GM18951 (cell line): Measurements from ENCODE around the gene DTNB.

Source experiments
- POLR2A ChIP-seq: IDR thresholded peaks from 4 replicates; pipeline ENCODE4 v1.6.1; 2011; ENCODE audit warnings: mild to moderate bottlenecking; ENCODE audit not compliant: insufficient read length, insufficient read depth; ENCODE audit errors: extremely low read depth
- in situ Hi-C: fragments of 300-500 bp; cut with MboI; formaldehyde crosslinking; loops from one replicate; pipeline ENCODE4 v1.12.0; 2022; ENCODE audit warnings: low sequenced_read_pairs, mixed read lengths, inconsistent platforms; ENCODE audit not compliant: unreplicated experiment

Gene DTNB

DNA sequence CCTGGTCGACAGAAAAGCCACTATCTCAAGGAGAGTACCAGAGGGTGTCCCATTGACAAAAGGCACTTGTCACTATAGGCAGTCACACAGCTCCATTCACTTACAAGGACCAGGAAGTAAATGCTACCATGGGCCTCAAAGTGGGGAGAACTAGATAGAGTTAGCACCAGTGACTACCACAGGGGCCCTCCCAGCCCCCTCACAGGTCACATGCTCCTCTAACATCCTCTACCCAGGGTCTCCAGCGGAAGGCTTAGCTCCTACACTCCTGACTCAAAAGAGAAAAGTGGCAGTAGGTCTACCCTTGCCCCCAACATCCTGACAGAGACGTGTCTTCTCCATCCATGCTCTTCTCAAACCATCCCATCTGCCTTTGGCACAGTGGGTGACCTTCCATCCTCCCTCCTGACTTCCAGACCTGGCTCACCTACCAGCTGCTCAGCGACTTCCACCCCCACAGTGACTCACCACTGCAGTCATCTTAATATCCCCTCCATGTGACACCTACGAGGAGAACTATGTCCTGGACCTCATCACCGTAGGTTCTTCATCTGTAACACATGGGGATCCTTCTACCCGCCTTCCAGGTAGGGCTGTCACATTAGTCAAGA lies 326.1 kb downstream of the DTNB start:
- TF ChIP-seq POLR2A = no peak
- in situ Hi-C loops = no loop called here

DNA sequence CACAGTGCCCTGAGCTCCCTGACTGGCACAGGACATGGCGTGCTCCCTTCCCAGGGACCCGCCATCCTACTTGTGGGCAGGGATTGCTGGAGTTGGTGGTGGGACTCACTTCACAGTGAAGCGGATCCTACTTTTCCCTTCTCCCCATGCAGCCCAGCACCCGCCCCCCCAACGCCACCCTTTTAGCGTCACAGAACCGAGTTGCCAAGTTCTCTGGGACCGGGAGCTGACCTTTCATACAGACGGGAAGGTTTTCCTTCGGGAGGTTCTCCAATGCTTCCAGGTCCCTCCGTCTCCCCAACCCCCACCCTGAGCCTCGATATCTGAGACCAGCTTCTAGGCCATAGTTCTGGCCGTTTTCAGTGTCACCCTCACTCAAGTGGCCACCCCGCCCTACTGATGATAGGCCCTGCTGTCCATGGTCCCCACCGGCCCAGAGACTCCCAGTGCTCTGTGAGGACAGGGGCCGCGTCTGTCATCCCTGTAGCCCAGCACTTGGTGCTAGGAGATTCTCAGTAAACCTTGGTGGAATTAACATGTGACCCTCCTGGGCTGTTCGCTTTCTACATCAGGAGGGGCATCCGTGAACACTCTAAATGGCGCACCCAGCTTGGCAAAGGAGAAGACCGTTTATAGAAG lies 330.1 kb downstream of the DTNB start:
- TF ChIP-seq POLR2A = no peak
- in situ Hi-C loops = no loop called here

DNA sequence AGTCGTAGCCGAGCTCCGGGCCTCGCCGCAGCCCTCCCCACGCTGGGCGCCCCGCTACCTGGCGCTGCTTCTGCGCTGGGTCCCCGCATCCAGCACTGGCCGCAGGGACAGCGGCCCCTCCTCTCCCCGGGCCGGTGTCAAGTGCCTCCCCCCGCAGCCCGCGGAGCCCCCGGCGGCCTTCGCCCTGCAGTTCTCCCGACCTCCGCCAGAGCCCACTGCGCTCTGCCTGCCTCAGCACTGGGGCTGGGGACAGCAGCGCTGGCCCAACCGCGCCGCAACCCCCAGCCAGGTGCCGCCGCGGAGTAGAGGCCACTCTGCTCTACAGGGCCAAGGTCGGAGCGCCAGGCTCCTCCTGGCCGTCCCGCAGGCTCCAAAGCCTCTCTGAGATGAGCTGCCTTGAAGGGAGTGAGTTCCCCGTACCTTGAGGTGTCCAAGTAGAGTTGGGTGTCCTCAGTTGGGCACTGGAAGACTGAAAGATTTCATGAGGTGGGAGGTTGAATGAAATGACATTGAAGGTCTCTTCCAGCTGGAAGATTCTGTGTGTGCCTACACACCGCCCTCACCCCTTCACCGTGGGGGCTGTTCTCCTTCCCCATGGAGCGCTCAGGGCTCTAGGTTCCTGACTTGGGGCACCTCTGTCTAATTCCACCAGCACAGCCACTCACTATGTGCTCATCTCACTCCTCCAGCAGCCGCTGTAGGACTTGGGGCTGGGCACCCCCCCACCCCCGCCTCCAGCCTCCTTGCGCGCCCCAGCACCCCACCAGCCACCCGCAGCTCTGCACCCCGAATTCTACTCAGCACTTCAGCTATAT lies 330.8 kb downstream of the DTNB start:
- in situ Hi-C loops = no loop called here
- TF ChIP-seq POLR2A = peak; percentile 48

DNA sequence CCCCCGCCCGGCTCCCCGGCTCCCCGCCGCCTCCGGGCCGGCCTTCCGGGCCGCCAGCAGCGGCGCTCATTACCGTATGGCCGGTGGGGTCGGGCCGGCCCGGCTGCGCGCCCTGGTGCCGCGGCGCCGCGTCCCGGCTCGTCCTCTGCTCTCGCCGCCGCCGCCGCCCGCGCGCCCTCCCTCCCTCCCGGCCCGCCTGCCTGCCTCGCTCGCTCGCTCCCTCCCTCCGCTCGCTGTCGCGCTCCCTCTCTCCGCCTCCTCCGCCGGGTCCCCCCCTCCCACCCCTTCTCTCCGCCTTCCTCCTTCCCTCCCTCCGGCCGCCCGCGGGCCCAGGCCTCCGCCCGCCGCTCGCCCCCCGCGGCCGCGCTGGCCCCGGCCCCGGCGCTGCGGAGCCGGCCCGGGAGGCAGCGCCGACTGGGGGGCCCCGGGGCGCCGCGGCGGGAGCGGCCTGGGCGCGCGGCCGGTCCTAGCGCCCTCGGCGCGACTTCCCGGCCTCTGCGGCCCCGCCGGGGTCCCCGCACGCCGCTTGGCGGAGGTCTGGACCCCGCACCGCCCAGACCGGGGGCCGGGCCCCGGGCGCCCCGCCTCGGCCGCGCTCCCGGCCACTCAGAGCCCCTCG lies 331.5 kb downstream of the DTNB start, which contains the start of gene DNMT3A:
Gene DNMT3A, minus strand, starts transcription at position 173 of the 619 bp plus-strand sequence. CDS start 27,941 bp downstream, outside the sequence.
- in situ Hi-C loops = no loop called here
- peak; percentile 45 for TF ChIP-seq POLR2A

- TF ChIP-seq POLR2A = no peak
- in situ Hi-C loops = no loop called here
Observed at GRCh38 chr2:25341011-25341727, 332.2 kb downstream of the DTNB start.

GRCh38 chr2:25340181-25340921 lies 333.0 kb downstream of the DTNB start:
- in situ Hi-C loops = no loop called here
- no peak for TF ChIP-seq POLR2A

DNA sequence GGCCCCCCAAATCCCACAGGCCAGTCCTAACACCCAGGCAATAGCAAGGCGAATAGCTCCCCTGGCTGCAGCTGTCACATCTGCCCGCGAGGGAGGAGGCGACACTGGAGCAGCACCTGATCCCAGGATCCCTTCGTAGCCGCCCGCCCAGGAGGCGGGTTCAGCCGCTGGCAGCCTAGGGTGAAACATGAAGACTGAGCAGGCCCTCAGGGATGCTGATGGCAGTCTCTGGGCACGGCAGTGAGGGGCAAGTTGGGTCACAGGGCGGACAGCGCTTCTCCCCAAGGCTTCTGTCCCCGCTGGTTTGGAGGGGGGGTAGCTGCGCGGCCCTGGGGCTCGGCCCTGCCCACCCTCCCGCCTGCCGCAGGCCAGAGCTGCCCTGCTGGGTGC lies 333.6 kb downstream of the DTNB start:
- TF ChIP-seq POLR2A = no peak

GRCh38 chr2:25339211-25339674 lies 334.1 kb downstream of the DTNB start:
- TF ChIP-seq POLR2A = no peak
- in situ Hi-C loops = no loop called here

More for the DNA sequence above, 333.6 kb downstream of the DTNB start:
- in situ Hi-C loops = no loop called here

- in situ Hi-C loops = no loop called here
Observed at GRCh38 chr2:25338401-25338800, 335.0 kb downstream of the DTNB start.

GRCh38 chr2:25337891-25338290 lies 335.5 kb downstream of the DTNB start:
- TF ChIP-seq POLR2A = no peak
- in situ Hi-C loops = no loop called here

More at GRCh38 chr2:25338401-25338800, 335.0 kb downstream of the DTNB start:
- no peak for TF ChIP-seq POLR2A

GRCh38 chr2:25337276-25337675 lies 336.1 kb downstream of the DTNB start:
- in situ Hi-C loops = no loop called here
- TF ChIP-seq POLR2A = no peak

DNA sequence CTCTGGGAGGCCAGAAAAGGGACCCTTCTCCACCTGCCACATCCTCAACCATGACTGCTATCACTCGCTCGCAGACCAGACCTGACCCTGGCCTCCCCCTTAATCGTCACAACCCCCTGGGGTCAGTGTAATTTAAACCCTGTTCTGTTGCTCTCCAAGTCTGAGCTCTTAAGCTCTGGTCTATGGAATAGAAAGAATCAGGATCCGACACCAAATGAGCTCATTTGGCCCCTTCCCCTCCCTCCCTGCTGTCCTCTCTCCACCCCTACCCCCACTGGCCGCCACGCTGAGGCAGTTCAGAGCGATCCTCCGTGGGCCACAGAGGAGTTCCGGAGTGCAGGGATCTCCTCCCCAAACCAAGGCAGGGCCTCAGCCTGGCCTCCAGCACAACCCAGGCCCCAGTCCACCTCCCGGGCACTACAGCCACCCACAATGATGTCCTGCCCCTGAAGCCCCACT lies 337.0 kb downstream of the DTNB start:
- in situ Hi-C loops = no loop called here

DNA sequence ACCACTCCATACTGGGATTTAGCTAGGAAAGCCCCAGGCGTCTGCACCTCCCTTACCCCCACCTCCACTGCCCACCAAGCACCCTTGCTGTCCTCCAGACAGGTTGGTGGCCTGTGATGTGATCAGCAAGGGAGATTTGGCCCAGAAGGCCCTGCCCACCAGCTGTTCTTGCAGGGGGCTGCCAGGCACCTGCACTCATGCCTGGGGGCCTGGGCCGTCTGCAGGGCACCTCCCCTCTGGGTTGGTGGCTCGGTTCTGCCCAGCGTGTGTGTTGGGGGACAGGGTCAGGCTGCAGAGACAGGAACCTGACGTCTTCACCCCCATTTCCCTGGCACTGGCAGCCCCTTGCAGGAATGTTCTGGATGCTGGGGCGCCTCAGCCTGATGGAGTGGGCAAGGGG lies 337.4 kb downstream of the DTNB start:
- in situ Hi-C loops = no loop called here

More for the DNA sequence above, 337.0 kb downstream of the DTNB start:
- TF ChIP-seq POLR2A = no peak

More for the DNA sequence above, 337.4 kb downstream of the DTNB start:
- no peak for TF ChIP-seq POLR2A
